GM23338 (cell line): ENCODE data around the gene SIGLEC9. TPM values are rescaled to one million over a fixed set of nuclear protein-coding genes. Genes with fewer than 3 reads are reported as not detected.

Source experiments
- ATAC-seq: fragments of 200-7000 bp; cut with Tn5 transposase; 3 replicates; pipeline ENCODE4 v1.9.1; 2020
- DNase-seq: peaks from one replicate; pipeline ENCODE4 v3.0.0-alpha.2; 2015; ENCODE audit warnings: low spot score
- H2AFZ ChIP-seq: fragments of 200-600 bp; sonication (generic); 2 replicates; pipeline ENCODE4 v1.8.0; 2016; ENCODE audit warnings: antibody characterized with exemption, mild to moderate bottlenecking, moderate library complexity
- H3F3A ChIP-seq: fragments of 200-600 bp; sonication (generic); replicated peaks from 2 replicates; pipeline ENCODE4 v1.8.0; 2017; ENCODE audit warnings: antibody characterized with exemption, mixed run types, low read depth
- H3K27ac ChIP-seq: fragments of 200-600 bp; sonication (generic); 2 replicates; pipeline ENCODE4 v1.6.1; 2016; ENCODE audit warnings: low read depth
- H3K27me3 ChIP-seq: fragments of 200-600 bp; sonication (generic); 2 replicates; pipeline ENCODE4 v1.8.0; 2016; ENCODE audit warnings: mild to moderate bottlenecking, mixed run types, moderate library complexity; ENCODE audit not compliant: insufficient read depth
- H3K36me3 ChIP-seq: fragments of 200-600 bp; sonication (generic); 2 replicates; pipeline ENCODE4 v1.8.0; 2016; ENCODE audit warnings: mild to moderate bottlenecking; ENCODE audit not compliant: insufficient read depth
- H3K4me1 ChIP-seq: fragments of 200-600 bp; sonication (generic); 2 replicates; pipeline ENCODE4 v1.8.0; 2016; ENCODE audit warnings: mild to moderate bottlenecking, moderate library complexity; ENCODE audit not compliant: insufficient read depth
- H3K4me2 ChIP-seq: fragments of 200-600 bp; sonication (generic); 2 replicates; pipeline ENCODE4 v1.7.1; 2017; ENCODE audit warnings: mixed run types
- H3K4me3 ChIP-seq: fragments of 200-600 bp; sonication (generic); 2 replicates; pipeline ENCODE4 v1.6.1; 2016; ENCODE audit warnings: mixed run types
- H3K79me2 ChIP-seq: fragments of 200-600 bp; sonication (generic); replicated peaks from 2 replicates; pipeline ENCODE4 v1.8.0; 2017; ENCODE audit warnings: mild to moderate bottlenecking; ENCODE audit not compliant: insufficient read depth
- H3K9me2 ChIP-seq: fragments of 200-600 bp; sonication (generic); 2 replicates; pipeline ENCODE4 v1.8.0; 2017; ENCODE audit not compliant: insufficient read depth
- H4K20me1 ChIP-seq: fragments of 200-600 bp; sonication (generic); replicated peaks from 2 replicates; pipeline ENCODE4 v1.8.0; 2017; ENCODE audit warnings: mild to moderate bottlenecking; ENCODE audit not compliant: insufficient read depth
- H3K27ac Mint-ChIP-seq: 2 replicates; pipeline ENCODE4 v1.8.0; 2020; ENCODE audit warnings: inconsistent platforms, mild to moderate bottlenecking, moderate library complexity, mixed read lengths
- H3K27me3 Mint-ChIP-seq: 3 replicates; pipeline ENCODE4 v1.8.0; 2022; ENCODE audit warnings: low read depth, mild to moderate bottlenecking, moderate library complexity, mixed read lengths, inconsistent platforms; ENCODE audit not compliant: insufficient read depth, poor library complexity
- H3K36me3 Mint-ChIP-seq: 3 replicates; pipeline ENCODE4 v1.8.0; 2021; ENCODE audit warnings: low read depth, mild to moderate bottlenecking, inconsistent platforms, moderate library complexity, mixed read lengths
- H3K4me1 Mint-ChIP-seq: 3 replicates; pipeline ENCODE4 v1.8.0; 2020; ENCODE audit warnings: mild to moderate bottlenecking, inconsistent platforms, mixed read lengths
- H3K4me3 Mint-ChIP-seq: 3 replicates; pipeline ENCODE4 v1.8.0; 2021; ENCODE audit warnings: moderate library complexity, mild to moderate bottlenecking, inconsistent platforms, mixed read lengths
- H3K9me3 Mint-ChIP-seq: 3 replicates; pipeline ENCODE4 v1.8.0; 2020; ENCODE audit warnings: moderate library complexity, mild to moderate bottlenecking, inconsistent platforms, mixed read lengths
- EZH2 ChIP-seq: fragments of 200-600 bp; sonication (generic); IDR thresholded peaks from one replicate; pipeline ENCODE4 v1.8.0; 2017; ENCODE audit warnings: antibody characterized with exemption, mild to moderate bottlenecking, low read depth; ENCODE audit not compliant: unreplicated experiment
- EZH2phosphoT487 ChIP-seq: fragments of 200-600 bp; sonication (generic); IDR thresholded peaks from one replicate; pipeline ENCODE4 v1.8.1; 2018; ENCODE audit warnings: antibody characterized with exemption; ENCODE audit not compliant: unreplicated experiment
- JUNB ChIP-seq: IDR thresholded peaks from one replicate; pipeline ENCODE4 v1.6.1; 2016; ENCODE audit warnings: antibody characterized with exemption; ENCODE audit not compliant: unreplicated experiment
- NANOG ChIP-seq: IDR thresholded peaks from 2 replicates; pipeline ENCODE4 v1.6.1; 2016; ENCODE audit warnings: antibody characterized with exemption, borderline replicate concordance
- POLR2AphosphoS5 ChIP-seq: IDR thresholded peaks from 2 replicates; pipeline ENCODE4 v1.6.1; 2016; ENCODE audit warnings: antibody characterized with exemption, low read depth
- ZNF114 ChIP-seq: fragments of 250-450 bp; sonication (Bioruptor Pico); IDR thresholded peaks from 2 replicates; pipeline ENCODE4 v1.5.0; 2020; ENCODE audit warnings: mild to moderate bottlenecking, moderate library complexity
- ZNF331 ChIP-seq: fragments of 250-450 bp; sonication (Bioruptor Pico); IDR thresholded peaks from 2 replicates; pipeline ENCODE4 v1.5.0; 2020; ENCODE audit warnings: low read depth, mild to moderate bottlenecking, moderate library complexity
- polyA plus RNA-seq: library from polyadenylated mRNA; unstranded; fragments of >200 nt; fragmentation: Nextera tagmentation; extraction: Ambion mirVana; gene quantifications from 2 replicates; pipeline ENCODE4 v1.2.1, GENCODE V29; 2016
- total RNA-seq: library from RNA; depleted of rRNA; stranded (reverse); fragments of >200 nt; shearing (Covaris generic); gene quantifications from 2 replicates; pipeline ENCODE4 v1.2.3, GENCODE V29; 2014
- TF ChIP-seq, protein P1 (sequence below): fragments of 250-450 bp; sonication (Bioruptor Pico); IDR thresholded peaks from 2 replicates; pipeline ENCODE4 v1.5.0; 2020; ENCODE audit warnings: mild to moderate bottlenecking, moderate library complexity
- TF ChIP-seq, protein P2 (sequence below): IDR thresholded peaks from one replicate; pipeline ENCODE4 v1.6.1; 2018; ENCODE audit warnings: antibody characterized with exemption; ENCODE audit not compliant: unreplicated experiment
- TF ChIP-seq, protein P3 (sequence below): IDR thresholded peaks from 2 replicates; pipeline ENCODE4 v1.6.1; 2016; ENCODE audit warnings: antibody characterized with exemption

SIGLEC9 gene
- total and polyA plus RNA-seq, 2 experiments from 2014 or later, result not detected

DNA sequence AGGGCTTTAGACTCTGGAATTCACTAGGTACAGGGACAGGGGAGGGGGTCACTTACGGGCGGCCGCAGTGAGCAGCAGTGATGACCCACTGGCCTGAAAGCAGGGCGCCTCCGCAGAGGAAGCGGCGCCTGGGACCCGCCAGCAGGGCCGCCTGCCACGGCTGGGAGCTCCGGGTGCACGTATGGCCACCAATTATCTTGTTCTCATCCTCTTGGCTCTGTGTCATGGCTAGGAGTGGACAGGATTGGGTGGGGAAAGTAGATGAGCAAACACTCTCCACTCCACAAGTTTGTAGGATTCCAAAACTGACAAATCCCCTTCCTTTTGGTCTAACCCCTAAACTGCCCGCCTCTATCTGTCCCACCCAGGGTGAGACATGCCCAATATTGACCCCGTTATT lies 43.2 kb upstream of the SIGLEC9 start:
- no peaks in the 10 kb centered on the region for H3K9me3 Mint-ChIP-seq

More for the DNA sequence above, 43.2 kb upstream of the SIGLEC9 start:
- peaks cover 1% of the 10 kb centered on the region; the same call in 1 of the 2 replicates for H3K4me1 ChIP-seq
- H4K20me1 ChIP-seq, result no peaks in the 10 kb centered on the region
- Mint-ChIP-seq H3K4me3 (no peak overlapping the region), H3K27me3 (peaks cover 19% of the 10 kb centered on the region), H3K4me1 (peaks cover 23% of the 10 kb centered on the region), H3K36me3 (no peaks in the 10 kb centered on the region; the same call in 2 of the 3 replicates), H3K27ac (no peak overlapping the region)
- DNase-seq, result no peak
- H3K27ac ChIP-seq, result no peak overlapping the region
- H3K36me3 ChIP-seq, result no peaks in the 10 kb centered on the region
- TF ChIP-seq, protein P1, sequence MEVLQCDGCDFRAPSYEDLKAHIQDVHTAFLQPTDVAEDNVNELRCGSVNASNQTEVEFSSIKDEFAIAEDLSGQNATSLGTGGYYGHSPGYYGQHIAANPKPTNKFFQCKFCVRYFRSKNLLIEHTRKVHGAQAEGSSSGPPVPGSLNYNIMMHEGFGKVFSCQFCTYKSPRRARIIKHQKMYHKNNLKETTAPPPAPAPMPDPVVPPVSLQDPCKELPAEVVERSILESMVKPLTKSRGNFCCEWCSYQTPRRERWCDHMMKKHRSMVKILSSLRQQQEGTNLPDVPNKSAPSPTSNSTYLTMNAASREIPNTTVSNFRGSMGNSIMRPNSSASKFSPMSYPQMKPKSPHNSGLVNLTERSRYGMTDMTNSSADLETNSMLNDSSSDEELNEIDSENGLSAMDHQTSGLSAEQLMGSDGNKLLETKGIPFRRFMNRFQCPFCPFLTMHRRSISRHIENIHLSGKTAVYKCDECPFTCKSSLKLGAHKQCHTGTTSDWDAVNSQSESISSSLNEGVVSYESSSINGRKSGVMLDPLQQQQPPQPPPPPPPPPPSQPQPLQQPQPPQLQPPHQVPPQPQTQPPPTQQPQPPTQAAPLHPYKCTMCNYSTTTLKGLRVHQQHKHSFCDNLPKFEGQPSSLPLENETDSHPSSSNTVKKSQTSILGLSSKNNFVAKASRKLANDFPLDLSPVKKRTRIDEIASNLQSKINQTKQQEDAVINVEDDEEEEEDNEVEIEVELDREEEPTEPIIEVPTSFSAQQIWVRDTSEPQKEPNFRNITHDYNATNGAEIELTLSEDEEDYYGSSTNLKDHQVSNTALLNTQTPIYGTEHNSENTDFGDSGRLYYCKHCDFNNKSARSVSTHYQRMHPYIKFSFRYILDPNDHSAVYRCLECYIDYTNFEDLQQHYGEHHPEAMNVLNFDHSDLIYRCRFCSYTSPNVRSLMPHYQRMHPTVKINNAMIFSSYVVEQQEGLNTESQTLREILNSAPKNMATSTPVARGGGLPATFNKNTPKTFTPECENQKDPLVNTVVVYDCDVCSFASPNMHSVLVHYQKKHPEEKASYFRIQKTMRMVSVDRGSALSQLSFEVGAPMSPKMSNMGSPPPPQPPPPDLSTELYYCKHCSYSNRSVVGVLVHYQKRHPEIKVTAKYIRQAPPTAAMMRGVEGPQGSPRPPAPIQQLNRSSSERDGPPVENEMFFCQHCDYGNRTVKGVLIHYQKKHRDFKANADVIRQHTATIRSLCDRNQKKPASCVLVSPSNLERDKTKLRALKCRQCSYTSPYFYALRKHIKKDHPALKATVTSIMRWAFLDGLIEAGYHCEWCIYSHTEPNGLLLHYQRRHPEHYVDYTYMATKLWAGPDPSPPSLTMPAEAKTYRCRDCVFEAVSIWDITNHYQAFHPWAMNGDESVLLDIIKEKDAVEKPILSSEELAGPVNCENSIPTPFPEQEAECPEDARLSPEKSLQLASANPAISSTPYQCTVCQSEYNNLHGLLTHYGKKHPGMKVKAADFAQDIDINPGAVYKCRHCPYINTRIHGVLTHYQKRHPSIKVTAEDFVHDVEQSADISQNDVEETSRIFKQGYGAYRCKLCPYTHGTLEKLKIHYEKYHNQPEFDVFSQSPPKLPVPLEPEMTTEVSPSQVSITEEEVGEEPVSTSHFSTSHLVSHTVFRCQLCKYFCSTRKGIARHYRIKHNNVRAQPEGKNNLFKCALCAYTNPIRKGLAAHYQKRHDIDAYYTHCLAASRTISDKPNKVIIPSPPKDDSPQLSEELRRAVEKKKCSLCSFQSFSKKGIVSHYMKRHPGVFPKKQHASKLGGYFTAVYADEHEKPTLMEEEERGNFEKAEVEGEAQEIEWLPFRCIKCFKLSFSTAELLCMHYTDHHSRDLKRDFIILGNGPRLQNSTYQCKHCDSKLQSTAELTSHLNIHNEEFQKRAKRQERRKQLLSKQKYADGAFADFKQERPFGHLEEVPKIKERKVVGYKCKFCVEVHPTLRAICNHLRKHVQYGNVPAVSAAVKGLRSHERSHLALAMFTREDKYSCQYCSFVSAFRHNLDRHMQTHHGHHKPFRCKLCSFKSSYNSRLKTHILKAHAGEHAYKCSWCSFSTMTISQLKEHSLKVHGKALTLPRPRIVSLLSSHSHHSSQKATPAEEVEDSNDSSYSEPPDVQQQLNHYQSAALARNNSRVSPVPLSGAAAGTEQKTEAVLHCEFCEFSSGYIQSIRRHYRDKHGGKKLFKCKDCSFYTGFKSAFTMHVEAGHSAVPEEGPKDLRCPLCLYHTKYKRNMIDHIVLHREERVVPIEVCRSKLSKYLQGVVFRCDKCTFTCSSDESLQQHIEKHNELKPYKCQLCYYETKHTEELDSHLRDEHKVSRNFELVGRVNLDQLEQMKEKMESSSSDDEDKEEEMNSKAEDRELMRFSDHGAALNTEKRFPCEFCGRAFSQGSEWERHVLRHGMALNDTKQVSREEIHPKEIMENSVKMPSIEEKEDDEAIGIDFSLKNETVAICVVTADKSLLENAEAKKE, result no peak
- no peak for TF ChIP-seq ZNF114
- no peak for TF ChIP-seq JUNB
- no peak for TF ChIP-seq EZH2
- TF ChIP-seq NANOG, result no peak
- no peak for TF ChIP-seq POLR2AphosphoS5
- no peak for TF ChIP-seq EZH2phosphoT487
- TF ChIP-seq, protein P2, sequence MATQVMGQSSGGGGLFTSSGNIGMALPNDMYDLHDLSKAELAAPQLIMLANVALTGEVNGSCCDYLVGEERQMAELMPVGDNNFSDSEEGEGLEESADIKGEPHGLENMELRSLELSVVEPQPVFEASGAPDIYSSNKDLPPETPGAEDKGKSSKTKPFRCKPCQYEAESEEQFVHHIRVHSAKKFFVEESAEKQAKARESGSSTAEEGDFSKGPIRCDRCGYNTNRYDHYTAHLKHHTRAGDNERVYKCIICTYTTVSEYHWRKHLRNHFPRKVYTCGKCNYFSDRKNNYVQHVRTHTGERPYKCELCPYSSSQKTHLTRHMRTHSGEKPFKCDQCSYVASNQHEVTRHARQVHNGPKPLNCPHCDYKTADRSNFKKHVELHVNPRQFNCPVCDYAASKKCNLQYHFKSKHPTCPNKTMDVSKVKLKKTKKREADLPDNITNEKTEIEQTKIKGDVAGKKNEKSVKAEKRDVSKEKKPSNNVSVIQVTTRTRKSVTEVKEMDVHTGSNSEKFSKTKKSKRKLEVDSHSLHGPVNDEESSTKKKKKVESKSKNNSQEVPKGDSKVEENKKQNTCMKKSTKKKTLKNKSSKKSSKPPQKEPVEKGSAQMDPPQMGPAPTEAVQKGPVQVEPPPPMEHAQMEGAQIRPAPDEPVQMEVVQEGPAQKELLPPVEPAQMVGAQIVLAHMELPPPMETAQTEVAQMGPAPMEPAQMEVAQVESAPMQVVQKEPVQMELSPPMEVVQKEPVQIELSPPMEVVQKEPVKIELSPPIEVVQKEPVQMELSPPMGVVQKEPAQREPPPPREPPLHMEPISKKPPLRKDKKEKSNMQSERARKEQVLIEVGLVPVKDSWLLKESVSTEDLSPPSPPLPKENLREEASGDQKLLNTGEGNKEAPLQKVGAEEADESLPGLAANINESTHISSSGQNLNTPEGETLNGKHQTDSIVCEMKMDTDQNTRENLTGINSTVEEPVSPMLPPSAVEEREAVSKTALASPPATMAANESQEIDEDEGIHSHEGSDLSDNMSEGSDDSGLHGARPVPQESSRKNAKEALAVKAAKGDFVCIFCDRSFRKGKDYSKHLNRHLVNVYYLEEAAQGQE, result no peak
- no peak for TF ChIP-seq ZNF331 (CRISPR knock-in tag)
- TF ChIP-seq, protein P3, sequence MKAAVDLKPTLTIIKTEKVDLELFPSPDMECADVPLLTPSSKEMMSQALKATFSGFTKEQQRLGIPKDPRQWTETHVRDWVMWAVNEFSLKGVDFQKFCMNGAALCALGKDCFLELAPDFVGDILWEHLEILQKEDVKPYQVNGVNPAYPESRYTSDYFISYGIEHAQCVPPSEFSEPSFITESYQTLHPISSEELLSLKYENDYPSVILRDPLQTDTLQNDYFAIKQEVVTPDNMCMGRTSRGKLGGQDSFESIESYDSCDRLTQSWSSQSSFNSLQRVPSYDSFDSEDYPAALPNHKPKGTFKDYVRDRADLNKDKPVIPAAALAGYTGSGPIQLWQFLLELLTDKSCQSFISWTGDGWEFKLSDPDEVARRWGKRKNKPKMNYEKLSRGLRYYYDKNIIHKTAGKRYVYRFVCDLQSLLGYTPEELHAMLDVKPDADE, result no peak
- ATAC-seq, result no peak
- no peak overlapping the region for H3K4me2 ChIP-seq
- no peaks in the 10 kb centered on the region for H3K79me2 ChIP-seq
- no peak overlapping the region for H3K4me3 ChIP-seq
- H3K9me2 ChIP-seq, result no peaks in the 10 kb centered on the region
- no peaks in the 10 kb centered on the region for H3K27me3 ChIP-seq
- H2AFZ ChIP-seq, result no peak overlapping the region
- H3F3A ChIP-seq, result no peaks in the 10 kb centered on the region
